GM19238 (cell line): ENCODE results near the gene HOXD9.

Experiments
- DNase-seq: peaks from one replicate; pipeline ENCODE4 v3.0.0; 2011; ENCODE audit warnings: low spot score; ENCODE audit not compliant: insufficient read length

Gene HOXD9

DNA sequence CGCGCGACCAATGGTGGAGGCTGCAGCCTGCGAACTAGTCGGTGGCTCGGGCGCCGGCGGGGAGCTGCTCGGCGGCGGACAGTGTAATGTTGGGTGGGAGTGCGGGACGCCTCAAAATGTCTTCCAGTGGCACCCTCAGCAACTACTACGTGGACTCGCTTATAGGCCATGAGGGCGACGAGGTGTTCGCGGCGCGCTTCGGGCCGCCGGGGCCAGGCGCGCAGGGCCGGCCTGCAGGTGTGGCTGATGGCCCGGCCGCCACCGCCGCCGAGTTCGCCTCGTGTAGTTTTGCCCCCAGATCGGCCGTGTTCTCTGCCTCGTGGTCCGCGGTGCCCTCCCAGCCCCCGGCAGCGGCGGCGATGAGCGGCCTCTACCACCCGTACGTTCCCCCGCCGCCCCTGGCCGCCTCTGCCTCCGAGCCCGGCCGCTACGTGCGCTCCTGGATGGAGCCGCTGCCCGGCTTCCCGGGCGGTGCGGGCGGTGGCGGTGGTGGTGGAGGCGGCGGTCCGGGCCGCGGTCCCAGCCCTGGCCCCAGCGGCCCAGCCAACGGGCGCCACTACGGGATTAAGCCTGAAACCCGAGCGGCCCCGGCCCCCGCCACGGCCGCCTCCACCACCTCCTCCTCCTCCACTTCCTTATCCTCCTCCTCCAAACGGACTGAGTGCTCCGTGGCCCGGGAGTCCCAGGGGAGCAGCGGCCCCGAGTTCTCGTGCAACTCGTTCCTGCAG, at the start of gene HOXD9:
HOXD9 (plus strand) TSS at position 37 of the 728 bp plus-strand sequence; CDS start at position 87, 50 bp downstream.
- DNase-seq: no peak

DNA sequence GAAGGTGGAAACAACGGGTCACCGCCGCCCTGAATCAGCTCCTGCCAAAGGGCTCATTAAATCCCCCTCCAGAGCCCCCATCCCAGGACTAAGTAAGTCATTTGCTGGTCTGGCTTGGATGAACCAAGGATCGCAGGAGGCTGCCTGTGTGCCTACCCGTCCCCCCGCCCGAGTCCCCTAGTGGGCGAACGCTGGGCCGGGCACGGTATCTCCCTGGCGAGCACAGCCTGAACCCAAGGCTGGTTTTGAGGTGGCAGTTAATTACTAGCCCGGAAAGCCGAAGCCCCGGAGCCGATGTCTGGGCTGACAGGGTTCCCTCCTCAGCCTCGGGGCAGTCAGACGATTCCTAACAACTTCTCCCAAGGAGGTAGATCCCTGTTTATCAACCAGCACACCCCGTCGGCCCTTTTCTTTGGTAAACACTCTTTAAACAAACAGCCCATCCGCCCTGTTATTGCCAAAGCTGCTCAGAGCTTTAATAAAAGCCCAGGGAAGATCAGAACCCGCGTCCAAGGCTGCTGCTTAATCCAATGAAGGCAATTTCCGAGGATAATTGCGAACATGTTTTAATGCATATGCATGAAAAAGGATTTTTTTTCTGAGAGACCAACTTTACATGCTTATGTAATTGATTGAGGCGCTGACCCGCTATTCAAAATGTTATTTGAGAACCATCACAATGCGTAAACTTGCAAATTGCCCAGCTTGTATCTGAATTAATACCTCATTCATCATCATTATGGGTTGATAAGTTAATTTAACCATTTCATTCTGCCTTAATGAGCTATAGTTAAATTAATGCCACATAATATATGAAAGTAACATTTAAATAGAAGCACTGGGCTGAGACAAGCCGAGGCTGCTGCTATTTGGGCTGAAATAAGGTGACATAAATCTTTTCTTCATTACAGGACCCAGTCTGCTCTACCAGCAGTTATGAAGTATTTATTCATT, 49.3 kb upstream of the HOXD9 start:
- DNase-seq: no peak

DNA sequence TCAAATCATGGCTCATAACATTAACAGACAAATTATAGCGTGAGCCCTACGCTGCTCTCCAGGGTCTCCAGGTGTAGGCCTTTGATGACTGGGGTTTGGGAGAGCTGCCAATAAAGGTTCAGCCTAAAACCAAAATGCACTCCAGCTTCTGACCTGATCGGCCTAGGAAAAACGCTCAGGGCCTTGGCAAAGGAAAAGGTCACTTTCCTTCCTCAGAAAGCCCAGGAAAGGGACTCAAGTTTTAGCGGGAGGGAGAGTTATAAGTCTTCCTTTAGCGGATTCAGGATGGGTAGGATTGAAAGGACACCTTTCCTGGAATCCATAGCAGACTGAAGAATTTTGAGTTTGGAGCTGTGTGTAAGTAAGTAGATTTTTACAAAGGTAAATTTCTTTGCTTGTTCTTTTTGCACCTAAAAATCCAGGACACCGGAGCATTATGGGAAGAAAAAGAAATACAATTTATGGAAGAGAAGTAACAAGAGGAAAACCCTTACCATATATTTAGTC, 47.5 kb upstream of the HOXD9 start:
- DNase-seq: no peak

DNA sequence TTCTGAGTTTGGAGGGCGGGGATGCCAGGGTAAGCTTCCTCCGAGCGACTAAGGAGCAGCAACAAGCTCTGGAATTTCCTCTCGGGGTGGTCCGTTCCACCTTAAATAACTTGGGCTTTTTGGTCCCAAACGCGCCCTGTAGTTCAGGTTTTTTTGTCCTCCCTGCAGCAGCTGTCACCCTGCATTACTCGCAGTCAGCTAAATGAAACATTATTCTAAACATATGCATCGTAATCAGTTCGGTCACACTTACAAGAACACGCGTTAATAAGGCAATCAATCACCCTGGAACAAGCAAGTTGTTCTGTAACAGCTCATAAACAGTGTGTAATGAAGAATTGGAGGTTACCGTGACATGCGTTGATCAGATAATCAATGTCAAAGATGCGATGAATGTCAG, 47.0 kb upstream of the HOXD9 start:
- DNase-seq: no peak

DNA sequence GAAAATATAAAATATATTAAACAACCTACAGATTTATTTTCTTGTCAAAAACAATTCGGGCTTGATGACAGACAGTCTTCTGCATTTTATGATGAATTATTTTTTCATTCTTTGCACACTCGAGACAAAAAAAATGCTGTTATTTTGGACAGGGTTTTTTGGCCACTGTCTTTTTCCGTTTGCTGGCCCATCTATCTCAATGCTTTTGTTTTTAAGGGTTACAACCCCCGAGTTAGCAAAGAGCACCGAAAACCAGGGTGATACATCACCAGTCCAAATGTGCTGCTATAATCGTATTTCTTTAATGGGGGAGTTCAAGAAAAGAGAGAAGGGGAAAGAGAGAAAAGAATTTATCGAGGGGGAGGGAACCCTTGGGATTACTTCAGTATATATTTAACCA, 46.5 kb upstream of the HOXD9 start:
- no peak for DNase-seq

GRCh38 chr2:176076796-176077195, 45.7 kb upstream of the HOXD9 start:
- DNase-seq: no peak

DNA sequence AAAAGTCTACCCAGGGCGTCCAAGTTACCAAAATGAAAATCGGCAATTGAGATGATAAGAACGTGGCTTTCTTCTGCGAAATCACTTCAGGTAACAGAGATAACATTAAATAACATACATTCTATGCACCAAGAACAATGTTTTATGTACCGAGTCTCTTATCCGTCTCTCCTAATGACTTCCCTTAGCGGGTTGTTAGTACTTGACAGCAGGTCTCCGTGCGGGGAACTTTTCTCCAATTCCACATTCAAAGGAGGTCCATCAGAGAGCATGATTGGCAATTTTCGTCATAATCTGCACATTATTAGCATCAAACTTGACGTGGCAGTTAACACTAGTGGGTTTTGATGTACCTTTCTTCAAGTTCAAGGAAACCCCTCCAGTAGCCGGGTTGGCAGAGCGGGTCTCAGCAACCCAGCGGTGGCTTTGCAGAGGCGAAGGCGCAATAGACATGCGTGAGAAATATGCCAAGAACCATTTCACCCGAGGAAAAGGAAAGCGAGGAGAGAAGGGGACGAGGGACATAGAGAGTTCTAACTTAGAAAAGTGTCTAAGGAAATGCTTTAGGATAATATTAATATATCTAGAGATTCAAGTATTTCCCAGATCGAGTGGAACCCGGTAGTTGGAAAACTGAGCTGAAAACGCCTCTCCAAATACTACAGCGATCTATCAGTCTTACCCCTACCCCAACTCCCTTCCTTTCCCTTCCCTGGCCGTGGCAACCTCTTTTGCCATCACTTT, 43.8 kb upstream of the HOXD9 start:
- no peak for DNase-seq

GRCh38 chr2:176079285-176079830, 43.2 kb upstream of the HOXD9 start:
- DNase-seq: no peak

GRCh38 chr2:176079831-176080539, 42.5 kb upstream of the HOXD9 start:
- peak; percentile 46 for DNase-seq

DNA sequence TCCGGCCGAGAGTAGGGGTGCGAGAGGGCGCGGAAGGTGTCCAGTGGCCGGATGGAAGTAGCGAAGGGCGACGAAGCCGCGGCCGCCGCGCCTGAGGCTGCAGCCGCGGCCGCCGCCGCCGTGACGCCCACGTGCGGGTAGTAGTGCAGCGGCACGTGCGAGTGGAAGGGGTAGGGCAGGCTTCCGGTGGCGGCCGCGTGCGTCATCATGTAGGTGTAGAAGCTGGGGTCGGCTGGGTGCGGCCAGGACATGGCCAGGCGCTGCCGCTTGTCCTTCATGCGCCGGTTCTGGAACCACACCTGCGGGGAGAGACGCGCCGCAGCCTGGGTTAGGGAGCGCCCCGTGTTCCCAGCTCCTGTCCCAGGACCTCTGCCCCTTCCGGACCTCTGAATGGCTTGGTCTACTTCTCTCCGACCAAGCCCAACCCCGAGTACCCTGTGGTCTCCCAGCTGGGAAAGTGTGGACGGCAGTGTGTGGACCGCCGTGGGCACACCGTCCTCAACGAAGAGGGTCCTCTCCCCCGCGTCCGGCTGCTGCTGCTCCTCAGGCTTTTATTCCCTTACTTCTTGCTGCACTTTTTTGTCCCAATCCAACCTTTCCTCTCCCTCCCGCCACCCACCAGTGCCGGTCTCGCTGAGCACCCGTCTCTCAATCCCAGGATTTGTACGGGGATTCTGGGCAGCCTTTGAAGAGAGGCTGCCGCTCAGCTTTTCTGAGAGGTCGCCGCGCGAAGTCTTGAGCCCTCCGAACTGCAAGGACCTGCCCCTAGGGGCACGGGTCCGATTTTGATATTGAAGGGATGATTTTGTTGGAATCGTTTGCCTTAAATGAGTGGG, 41.8 kb upstream of the HOXD9 start:
- DNase-seq: no peak

GRCh38 chr2:176081376-176081836, 41.1 kb upstream of the HOXD9 start:
- no peak for DNase-seq

- DNase-seq: no peak
Observed at GRCh38 chr2:176081837-176082524, 40.5 kb upstream of the HOXD9 start.

DNA sequence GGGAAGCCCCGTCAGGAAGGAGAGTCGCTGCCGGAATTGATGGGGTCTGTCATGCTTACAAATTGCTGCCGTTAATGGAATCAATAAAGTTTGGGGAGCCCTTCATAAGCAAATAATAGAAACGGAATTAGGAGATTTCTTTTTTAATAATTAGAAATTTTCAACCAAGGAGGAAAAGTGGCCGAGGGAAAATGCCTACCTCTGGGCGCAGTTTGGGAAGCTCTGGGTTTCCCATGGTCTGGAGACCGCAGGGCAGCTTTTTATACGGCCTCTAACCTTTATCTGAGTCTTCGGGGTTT, 40.0 kb upstream of the HOXD9 start:
- no peak for DNase-seq

DNA sequence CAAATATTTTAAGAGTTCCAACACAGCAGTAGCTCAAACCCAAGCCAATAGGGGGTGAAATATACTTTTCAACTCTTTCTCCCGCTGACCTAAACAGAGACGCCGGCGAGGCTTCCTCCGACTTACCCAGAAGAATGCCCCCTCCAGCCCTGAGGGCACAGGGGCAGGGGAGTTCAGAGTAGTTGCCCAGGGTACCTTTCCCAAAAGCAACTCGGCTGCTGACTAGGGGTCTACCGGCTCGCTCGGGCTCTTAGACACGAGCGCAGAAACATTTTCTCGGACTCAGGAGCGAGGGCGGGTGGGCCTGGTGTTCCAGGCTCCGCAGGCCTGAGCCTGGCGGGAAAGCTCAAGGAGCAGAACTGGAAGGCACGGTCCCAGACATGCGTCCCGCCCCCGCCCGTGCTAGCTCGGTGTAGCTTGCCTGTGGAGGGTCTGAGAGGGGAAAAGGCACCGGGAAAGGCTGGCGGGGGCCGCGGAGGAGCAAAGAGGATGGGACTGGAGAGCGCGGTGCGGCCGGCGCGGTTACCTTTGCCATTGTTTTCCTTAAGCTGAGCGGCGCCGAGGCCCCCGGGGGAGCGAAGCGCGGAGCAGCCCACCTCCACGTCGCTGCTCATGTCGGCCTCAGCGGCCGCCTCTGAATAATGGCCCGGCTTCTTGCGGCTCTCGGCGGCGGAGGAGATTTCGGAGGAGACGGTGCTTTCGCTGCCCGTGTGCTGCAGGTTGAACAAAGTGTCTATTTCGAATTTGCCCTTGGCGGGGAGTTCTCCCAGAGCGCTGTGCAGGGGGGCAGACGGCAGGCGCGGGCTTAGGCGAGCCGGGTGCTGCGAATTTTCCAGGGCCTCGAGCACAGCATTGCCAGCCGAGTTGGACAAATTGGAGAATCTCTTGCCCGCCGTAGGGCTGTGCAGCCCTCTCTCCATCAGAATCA, 39.4 kb upstream of the HOXD9 start:
- DNase-seq: no peak

DNA sequence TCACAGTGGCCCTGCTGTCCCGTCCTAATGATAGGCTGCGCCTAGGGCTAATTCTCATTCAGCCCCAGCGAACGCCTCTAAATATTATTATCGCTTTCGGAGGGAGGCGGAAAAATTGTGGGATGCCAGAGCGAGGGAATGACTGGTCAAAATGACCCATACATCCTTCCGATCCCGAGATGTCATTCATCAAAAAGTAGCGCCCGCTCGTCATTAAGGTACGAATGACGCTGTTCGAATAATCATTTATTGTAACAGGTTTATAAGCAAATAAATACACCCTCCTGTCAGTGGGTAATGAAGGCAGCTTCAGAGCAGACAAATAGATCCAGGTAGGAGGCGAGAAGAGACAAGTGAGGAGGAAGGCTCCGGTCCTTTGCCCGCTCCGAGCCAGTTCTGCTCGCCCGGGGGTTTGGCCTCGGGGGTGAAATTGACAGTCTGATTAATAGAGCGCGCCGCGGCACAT, 38.7 kb upstream of the HOXD9 start, which contains the start of gene EVX2:
EVX2 (minus strand) TSS at position 167 of the 466 bp plus-strand sequence. CDS start 186 bp downstream, outside the sequence.
- no peak for DNase-seq

DNA sequence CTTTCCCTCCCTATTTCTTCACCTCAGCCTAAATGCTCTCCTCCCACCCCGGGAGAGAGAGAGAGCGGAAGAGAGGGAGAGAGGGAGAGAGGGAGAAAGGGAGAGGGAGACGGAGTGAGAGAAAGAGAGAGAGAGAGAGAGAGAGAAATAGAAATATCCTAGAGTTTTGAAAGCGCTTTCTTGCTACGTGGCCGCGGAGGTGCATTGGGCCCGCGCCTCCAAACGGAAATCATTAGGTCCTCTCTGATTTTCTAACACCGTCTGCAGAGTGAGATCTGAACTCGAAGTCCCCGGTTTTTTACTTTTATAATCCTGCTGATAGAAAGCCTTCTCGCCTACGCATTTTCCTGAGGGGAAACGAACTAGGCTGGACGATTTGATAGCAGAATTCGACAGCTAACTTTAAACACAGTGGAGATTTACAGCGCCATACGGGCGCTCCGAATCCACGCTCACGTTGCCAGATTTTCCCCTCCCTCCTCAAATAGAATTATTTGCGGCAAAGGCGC, 37.9 kb upstream of the HOXD9 start:
- no peak for DNase-seq

GRCh38 chr2:176085120-176085788, 37.3 kb upstream of the HOXD9 start:
- no peak for DNase-seq
